VCaP (cell line): ENCODE results near the gene RNF19B.

Experiments used
- H3K27ac ChIP-seq: fragments of 450-650 bp; 2 replicates; pipeline ENCODE4 v1.5.1; 2017
- CTCF ChIP-seq: fragments of 450-650 bp; conservative IDR thresholded peaks from 2 replicates; pipeline ENCODE4 v1.5.1; 2017; ENCODE audit warnings: mild to moderate bottlenecking, moderate library complexity

The RNF19B gene

GRCh38 chr1:32991386-32991785 lies 26.8 kb upstream of the RNF19B start:
- H3K27ac ChIP-seq = no peak overlapping the region
- TF ChIP-seq CTCF = no peak

GRCh38 chr1:32990887-32991286 lies 26.3 kb upstream of the RNF19B start:
- no peak overlapping the region for H3K27ac ChIP-seq
- no peak for TF ChIP-seq CTCF

GRCh38 chr1:32989160-32990050 lies 24.8 kb upstream of the RNF19B start:
- no peak overlapping the region for H3K27ac ChIP-seq
- no peak for TF ChIP-seq CTCF

- TF ChIP-seq CTCF = no peak
- no peak overlapping the region for H3K27ac ChIP-seq
These were observed 24.1 kb upstream of the RNF19B start for GRCh38 chr1:32988665-32989064.

GRCh38 chr1:32985226-32985625 lies 20.6 kb upstream of the RNF19B start:
- H3K27ac ChIP-seq = no peak overlapping the region
- no peak for TF ChIP-seq CTCF

GRCh38 chr1:32984455-32985171 lies 20.0 kb upstream of the RNF19B start:
- TF ChIP-seq CTCF = no peak
- H3K27ac ChIP-seq = no peak overlapping the region

- TF ChIP-seq CTCF = no peak
- no peak overlapping the region for H3K27ac ChIP-seq
These were observed 19.5 kb upstream of the RNF19B start for GRCh38 chr1:32984090-32984454.
